K562 (cell line): ENCODE data around the gene IRGQ. TPM values are rescaled to one million over a fixed set of nuclear protein-coding genes. Genes with fewer than 3 reads are reported as not detected.
A peak's percentile ranks its signal among the peaks of the same experiment; 100 is the strongest.

Experiments used
- ASH1L ChIP-seq: fragments of 450-650 bp; IDR thresholded peaks from 2 replicates; pipeline ENCODE4 v1.6.1; 2018; ENCODE audit warnings: borderline replicate concordance, mild to moderate bottlenecking, low read depth; ENCODE audit not compliant: partially characterized antibody
- DACH1 ChIP-seq: fragments of 450-650 bp; IDR thresholded peaks from 2 replicates; pipeline ENCODE4 v1.6.1; 2018; ENCODE audit not compliant: partially characterized antibody
- E2F8 ChIP-seq: fragments of 450-650 bp; IDR thresholded peaks from 2 replicates; pipeline ENCODE4 v1.7.1; 2018; ENCODE audit warnings: mild to moderate bottlenecking, low read depth; ENCODE audit not compliant: partially characterized antibody
- EHMT2 ChIP-seq: fragments of 450-650 bp; IDR thresholded peaks from 2 replicates; pipeline ENCODE4 v1.6.1; 2018; ENCODE audit warnings: antibody characterized with exemption
- ETV6 ChIP-seq, 3 experiments: fragments of 150-350 bp in 1 of 3; sonication (generic) in 1 of 3; formaldehyde crosslinking in 1 of 3; IDR thresholded peaks; 2 replicates each; pipeline versions ENCODE4 v1.6.1 to v1.8.0; 2014 to 2022; ENCODE audit warnings: borderline replicate concordance in 2 of 3, low read depth in 2 of 3, antibody characterized with exemption in 1 of 3, low read length in 1 of 3, mild to moderate bottlenecking in 1 of 3, missing genetic modification reagents in 1 of 3
- GATAD2A ChIP-seq: fragments of 450-650 bp; IDR thresholded peaks from 2 replicates; pipeline ENCODE4 v1.6.1; 2017
- HDAC8 ChIP-seq: fragments of 450-650 bp; IDR thresholded peaks from 2 replicates; pipeline ENCODE4 v1.6.1; 2016; ENCODE audit warnings: mild to moderate bottlenecking, missing genetic modification characterization, moderate library complexity, missing compliant biosample characterization
- KDM1A ChIP-seq, 2 experiments: fragments of 450-650 bp; IDR thresholded peaks; 2 replicates each; pipeline ENCODE4 v1.6.1; 2016; ENCODE audit warnings: mild to moderate bottlenecking in 2 of 2
- NFXL1 ChIP-seq: fragments of 450-650 bp; formaldehyde crosslinking; IDR thresholded peaks from 2 replicates; pipeline ENCODE4 v1.4.0; 2021; ENCODE audit warnings: mild to moderate bottlenecking
- PPARD ChIP-seq: fragments of 250-450 bp; sonication (Bioruptor Pico); IDR thresholded peaks from 2 replicates; pipeline ENCODE4 v1.8.0; 2022; ENCODE audit warnings: inconsistent platforms, mild to moderate bottlenecking, moderate library complexity
- SAP30 ChIP-seq: fragments of 200-600 bp; sonication (generic); IDR thresholded peaks from 2 replicates; pipeline ENCODE4 v1.6.1; 2012; ENCODE audit warnings: borderline replicate concordance, low read depth, mild to moderate bottlenecking, moderate library complexity, low read length, control low read depth, inconsistent platforms; ENCODE audit not compliant: insufficient read depth, poor library complexity, severe bottlenecking
- SIX5 ChIP-seq, 2 experiments: IDR thresholded peaks; 2 replicates each; pipeline ENCODE4 v1.6.1; 2011; ENCODE audit warnings: low read length in 2 of 2, borderline replicate concordance in 1 of 2, low read depth in 1 of 2, mild to moderate bottlenecking in 1 of 2, moderate library complexity in 1 of 2; ENCODE audit not compliant: insufficient read depth in 1 of 2
- SMARCA5 ChIP-seq: fragments of 450-650 bp; IDR thresholded peaks from 2 replicates; pipeline ENCODE4 v1.6.1; 2016
- SMARCE1 ChIP-seq: fragments of 450-650 bp; IDR thresholded peaks from 2 replicates; pipeline ENCODE4 v1.7.1; 2016; ENCODE audit warnings: mild to moderate bottlenecking
- SOX6 ChIP-seq: fragments of 450-650 bp; IDR thresholded peaks from 2 replicates; pipeline ENCODE4 v1.6.1; 2014; ENCODE audit warnings: mild to moderate bottlenecking
- ZKSCAN3 ChIP-seq: fragments of 250-450 bp; sonication (Bioruptor Pico); IDR thresholded peaks from 2 replicates; pipeline ENCODE4 v1.4.0; 2020
- ZNF24 ChIP-seq: fragments of 450-650 bp; IDR thresholded peaks from 2 replicates; pipeline ENCODE4 v1.6.1; 2016
- ZNF274 ChIP-seq: IDR thresholded peaks from 2 replicates; pipeline ENCODE4 v1.6.1; 2011; ENCODE audit warnings: low read depth, mild to moderate bottlenecking, low read length, moderate library complexity, borderline replicate concordance
- ZNF384 ChIP-seq: IDR thresholded peaks from 2 replicates; pipeline ENCODE4 v1.6.1; 2012; ENCODE audit warnings: low read depth, low read length, improper control_type of control experiment
- ZNF586 ChIP-seq: fragments of 450-650 bp; formaldehyde crosslinking; conservative IDR thresholded peaks from 2 replicates; pipeline ENCODE4 v1.4.0; 2020; ENCODE audit warnings: mild to moderate bottlenecking, moderate library complexity
- ZNF75A ChIP-seq: fragments of 450-650 bp; formaldehyde crosslinking; IDR thresholded peaks from 2 replicates; pipeline ENCODE4 v1.4.0; 2020; ENCODE audit warnings: mild to moderate bottlenecking
- polyA plus RNA-seq, 8 experiments: library from polyadenylated mRNA; depleted of rRNA in 4 of 8; stranded (reverse) in 5 of 8; unstranded in 3 of 8; fragments of >200 nt; fragmentation: Nextera tagmentation in 2 of 8; fragmentation: Illumina TruSeq in 1 of 8; extraction: Ambion mirVana in 2 of 8; extraction: Trizol in 1 of 8; gene quantifications; 2 replicates each; pipeline versions ENCODE4 v1.2.1 to v1.2.3, GENCODE V29; 2011 to 2014; ENCODE audit warnings: inconsistent platforms in 1 of 8, missing spikeins in 1 of 8
- total RNA-seq, 7 experiments: library from RNA; depleted of rRNA in 6 of 7; stranded (reverse); fragments of >200 nt in 6 of 7; fragmentation: Illumina TruSeq in 2 of 7; extraction: Trizol in 2 of 7; gene quantifications; 2 replicates each; pipeline versions ENCODE4 v1.2.1 to v1.2.3, GENCODE V29; 2011 to 2021; ENCODE audit warnings: low replicate concordance in 1 of 7
- TF ChIP-seq, protein P1 (sequence below): fragments of 250-450 bp; sonication (Bioruptor Pico); IDR thresholded peaks from 2 replicates; pipeline ENCODE4 v1.4.0; 2020
- TF ChIP-seq, protein P2 (sequence below): IDR thresholded peaks from 3 replicates; pipeline ENCODE4 v1.6.1; 2011; ENCODE audit warnings: borderline replicate concordance, mild to moderate bottlenecking; ENCODE audit not compliant: insufficient read length, insufficient read depth
- TF ChIP-seq, protein P3 (sequence below): fragments of 250-450 bp; sonication (Bioruptor Pico); IDR thresholded peaks from 2 replicates; pipeline ENCODE4 v1.5.0; 2020; ENCODE audit warnings: mild to moderate bottlenecking

The IRGQ gene
- total and polyA plus RNA-seq, 9 of the 15 experiments (the other 6 are each of a cell fraction or from before 2014, with no cell fraction given) = 3.5 to 19.2 (median 7.9) TPM

GRCh38 chr19:43596842-43597461, 1.0 kb upstream of the IRGQ start (continued):
- TF ChIP-seq GATAD2A (no peak), ZNF24 (no peak), ZKSCAN3 (CRISPR knock-in tag) (no peak), EHMT2 (no peak), ETV6 (IDR thresholded peaks at IDR 0.05; ENCODE audit: borderline replicate concordance in 1 of 2, low read depth in 2 of 2, low read length in 1 of 2) (no peak), ETV6 (CRISPR knock-in tag; IDR thresholded peaks at IDR 0.05; ENCODE audit: borderline replicate concordance) (no peak), NFXL1 (CRISPR knock-in tag) (no peak), PPARD (CRISPR knock-in tag) (no peak), E2F8 (peak; percentile 1), ZNF586 (no peak), ZNF274 (no peak), SIX5 (IDR thresholded peaks at IDR 0.05; ENCODE audit: borderline replicate concordance in 1 of 2, insufficient read depth in 1 of 2, low read depth in 1 of 2, low read length in 2 of 2) (no peak), KDM1A (IDR thresholded peaks at IDR 0.05) (0 out of 4 replicates have a peak, but pooled peaks of 1 of the 2 experiments have one; percentile 4), HDAC8 (tag) (no peak), SMARCA5 (no peak), ZNF384 (no peak), SAP30 (peak; percentile 8), ASH1L (no peak), SMARCE1 (0 out of 2 replicates have a peak, but pooled peaks have one; percentile 43), SOX6 (no peak), DACH1 (no peak), ZNF75A (CRISPR knock-in tag) (no peak)
- TF ChIP-seq, protein P1, sequence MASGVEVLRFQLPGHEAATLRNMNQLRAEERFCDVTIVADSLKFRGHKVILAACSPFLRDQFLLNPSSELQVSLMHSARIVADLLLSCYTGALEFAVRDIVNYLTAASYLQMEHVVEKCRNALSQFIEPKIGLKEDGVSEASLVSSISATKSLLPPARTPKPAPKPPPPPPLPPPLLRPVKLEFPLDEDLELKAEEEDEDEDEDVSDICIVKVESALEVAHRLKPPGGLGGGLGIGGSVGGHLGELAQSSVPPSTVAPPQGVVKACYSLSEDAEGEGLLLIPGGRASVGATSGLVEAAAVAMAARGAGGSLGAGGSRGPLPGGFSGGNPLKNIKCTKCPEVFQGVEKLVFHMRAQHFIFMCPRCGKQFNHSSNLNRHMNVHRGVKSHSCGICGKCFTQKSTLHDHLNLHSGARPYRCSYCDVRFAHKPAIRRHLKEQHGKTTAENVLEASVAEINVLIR = no peak
- TF ChIP-seq, protein P2, sequence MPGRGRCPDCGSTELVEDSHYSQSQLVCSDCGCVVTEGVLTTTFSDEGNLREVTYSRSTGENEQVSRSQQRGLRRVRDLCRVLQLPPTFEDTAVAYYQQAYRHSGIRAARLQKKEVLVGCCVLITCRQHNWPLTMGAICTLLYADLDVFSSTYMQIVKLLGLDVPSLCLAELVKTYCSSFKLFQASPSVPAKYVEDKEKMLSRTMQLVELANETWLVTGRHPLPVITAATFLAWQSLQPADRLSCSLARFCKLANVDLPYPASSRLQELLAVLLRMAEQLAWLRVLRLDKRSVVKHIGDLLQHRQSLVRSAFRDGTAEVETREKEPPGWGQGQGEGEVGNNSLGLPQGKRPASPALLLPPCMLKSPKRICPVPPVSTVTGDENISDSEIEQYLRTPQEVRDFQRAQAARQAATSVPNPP = no peak
- TF ChIP-seq, protein P3, sequence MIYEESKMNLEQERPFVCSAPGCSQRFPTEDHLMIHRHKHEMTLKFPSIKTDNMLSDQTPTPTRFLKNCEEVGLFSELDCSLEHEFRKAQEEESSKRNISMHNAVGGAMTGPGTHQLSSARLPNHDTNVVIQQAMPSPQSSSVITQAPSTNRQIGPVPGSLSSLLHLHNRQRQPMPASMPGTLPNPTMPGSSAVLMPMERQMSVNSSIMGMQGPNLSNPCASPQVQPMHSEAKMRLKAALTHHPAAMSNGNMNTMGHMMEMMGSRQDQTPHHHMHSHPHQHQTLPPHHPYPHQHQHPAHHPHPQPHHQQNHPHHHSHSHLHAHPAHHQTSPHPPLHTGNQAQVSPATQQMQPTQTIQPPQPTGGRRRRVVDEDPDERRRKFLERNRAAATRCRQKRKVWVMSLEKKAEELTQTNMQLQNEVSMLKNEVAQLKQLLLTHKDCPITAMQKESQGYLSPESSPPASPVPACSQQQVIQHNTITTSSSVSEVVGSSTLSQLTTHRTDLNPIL = no peak
